Stimulated activated naive CD4-positive, alpha-beta T cell (primary cell): ENCODE results near the gene PRAMEF14.
"Not testable (repeated sequence)": the region's sequence is repeated elsewhere in the genome, so short reads cannot be mapped to it uniquely, and the experiment has no call there.

ENCODE experiments used
- DNase-seq, 6 experiments: peaks; one replicate each; lab custom pipeline; 2025; lab: John Stamatoyannopoulos, UW

PRAMEF14 gene

GRCh38 chr1:13347034-13347433 is at the start of gene PRAMEF14:
PRAMEF14 (minus strand) TSS chr1:13347134; CDS start chr1:13345314, 1,820 bp downstream.
- not testable (repeated sequence) for DNase-seq

GRCh38 chr1:13395311-13395710 is 48.4 kb upstream of the PRAMEF14 start:
- not testable (repeated sequence) for DNase-seq

- DNase-seq: not testable (repeated sequence)
Observed at GRCh38 chr1:13394761-13395160, 47.8 kb upstream of the PRAMEF14 start.

GRCh38 chr1:13393004-13393403 is 46.1 kb upstream of the PRAMEF14 start:
- DNase-seq: not testable (repeated sequence)

- not testable (repeated sequence) for DNase-seq
Observed at GRCh38 chr1:13389332-13389731, 42.4 kb upstream of the PRAMEF14 start, which contains the start of gene PRAMEF17. PRAMEF17 (plus strand) TSS chr1:13389632; CDS start chr1:13389658, 26 bp downstream.

- not testable (repeated sequence) for DNase-seq
Observed at GRCh38 chr1:13380380-13380779, 33.4 kb upstream of the PRAMEF14 start.

- DNase-seq: not testable (repeated sequence)
Observed at GRCh38 chr1:13378983-13379382, 32.0 kb upstream of the PRAMEF14 start.

- DNase-seq: not testable (repeated sequence)
Observed at GRCh38 chr1:13368544-13368943, 21.6 kb upstream of the PRAMEF14 start.

GRCh38 chr1:13366536-13366935 is 19.6 kb upstream of the PRAMEF14 start:
- not testable (repeated sequence) for DNase-seq

- not testable (repeated sequence) for DNase-seq
Observed at GRCh38 chr1:13364928-13365327, 18.0 kb upstream of the PRAMEF14 start.

GRCh38 chr1:13362364-13362763 is 15.4 kb upstream of the PRAMEF14 start:
- not testable (repeated sequence) for DNase-seq

- DNase-seq: peak in 2 of 6 experiments; percentile 3 to 5
Observed at GRCh38 chr1:13356774-13357173, 9.8 kb upstream of the PRAMEF14 start.

- DNase-seq: not testable (repeated sequence)
Observed at GRCh38 chr1:13354475-13354874, 7.5 kb upstream of the PRAMEF14 start.

- not testable (repeated sequence) for DNase-seq
Observed at GRCh38 chr1:13353476-13353875, 6.5 kb upstream of the PRAMEF14 start.

GRCh38 chr1:13342496-13342895 is 4.4 kb downstream of the PRAMEF14 start:
- not testable (repeated sequence) for DNase-seq

GRCh38 chr1:13315281-13315680 is 31.7 kb downstream of the PRAMEF14 start, which contains the start of gene PRAMEF15:
PRAMEF15 (plus strand) TSS chr1:13315581; CDS start chr1:13318408, 2,827 bp downstream.
- not testable (repeated sequence) for DNase-seq

GRCh38 chr1:13303239-13303638 is 43.7 kb downstream of the PRAMEF14 start, which contains the start of gene PRAMEF33:
PRAMEF33 (plus strand) TSS chr1:13303539; CDS start chr1:13305955, 2,416 bp downstream.
- not testable (repeated sequence) for DNase-seq

- DNase-seq: not testable (repeated sequence)
Observed at GRCh38 chr1:13302197-13302596, 44.7 kb downstream of the PRAMEF14 start.

- not testable (repeated sequence) for DNase-seq
Observed at GRCh38 chr1:13298699-13299098, 48.2 kb downstream of the PRAMEF14 start.

- not testable (repeated sequence) for DNase-seq
Observed at GRCh38 chr1:13297216-13297931, 49.6 kb downstream of the PRAMEF14 start.
